Effector memory CD4-positive, alpha-beta T cell (primary cell): ENCODE measurements around the gene ATXN10.
"Not testable (repeated sequence)": the region's sequence is repeated elsewhere in the genome, so short reads cannot be mapped to it uniquely, and the experiment has no call there.

Source experiments
- DNase-seq, 3 donors: peaks; one replicate each; pipeline ENCODE4 v3.0.0-alpha.2; 2020
- H3K27ac ChIP-seq: 2 replicates; pipeline ENCODE4 v1.7.0; 2013; ENCODE audit warnings: mild to moderate bottlenecking, low read length, moderate library complexity; ENCODE audit not compliant: insufficient read depth, poor library complexity, severe bottlenecking
- H3K27me3 ChIP-seq: replicated peaks from 2 replicates; pipeline ENCODE4 v1.7.0; 2013; ENCODE audit warnings: mild to moderate bottlenecking, low read length; ENCODE audit not compliant: insufficient read depth, control insufficient read depth, poor library complexity, severe bottlenecking
- H3K36me3 ChIP-seq: 2 replicates; pipeline ENCODE4 v1.7.0; 2013; ENCODE audit warnings: mild to moderate bottlenecking, low read length, moderate library complexity; ENCODE audit not compliant: control insufficient read depth, insufficient read depth
- H3K4me1 ChIP-seq: 2 replicates; pipeline ENCODE4 v1.7.0; 2013; ENCODE audit warnings: low read length, mild to moderate bottlenecking; ENCODE audit not compliant: control insufficient read depth, insufficient read depth, poor library complexity, severe bottlenecking
- H3K4me3 ChIP-seq: 2 replicates; pipeline ENCODE4 v1.7.0; 2013; ENCODE audit warnings: low read length, low read depth, mild to moderate bottlenecking; ENCODE audit not compliant: insufficient read depth, poor library complexity, severe bottlenecking
- H3K9me3 ChIP-seq: 2 replicates; pipeline ENCODE4 v1.7.0; 2013; ENCODE audit warnings: mild to moderate bottlenecking, low read length, moderate library complexity; ENCODE audit not compliant: control insufficient read depth

Gene ATXN10

DNA sequence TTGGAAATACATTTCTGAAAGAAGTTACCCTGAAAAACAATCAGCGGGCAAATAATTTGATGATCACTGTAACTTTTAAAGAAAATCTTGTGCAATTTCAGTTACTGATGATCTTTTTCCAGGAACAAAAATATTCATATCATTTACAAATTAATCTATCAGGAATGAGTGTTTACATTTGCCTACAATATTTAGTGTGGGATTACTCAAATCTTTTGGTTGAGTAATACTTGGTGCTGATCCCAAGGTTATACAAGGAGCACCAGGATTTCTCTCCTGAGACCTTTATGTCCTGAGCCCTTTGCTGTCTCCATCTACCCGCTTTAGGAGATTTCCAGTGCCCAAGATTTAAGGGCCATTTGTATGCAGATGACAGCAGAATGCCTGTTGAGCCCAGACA is 116.1 kb downstream of the ATXN10 start:
- no peaks in the 10 kb centered on the region for H3K9me3 ChIP-seq
- no peaks in the 10 kb centered on the region for H3K27me3 ChIP-seq
- DNase-seq, result no peak
- H3K4me1 ChIP-seq, result no peaks in the 10 kb centered on the region
- H3K4me3 ChIP-seq, result no peak overlapping the region
- H3K27ac ChIP-seq, result no peak overlapping the region
- no peaks in the 10 kb centered on the region for H3K36me3 ChIP-seq

GRCh38 chr22:45788522-45788921 is 116.9 kb downstream of the ATXN10 start:
- no peak overlapping the region for H3K4me3 ChIP-seq
- no peaks in the 10 kb centered on the region for H3K9me3 ChIP-seq
- no peak for DNase-seq
- H3K27me3 ChIP-seq, result no peaks in the 10 kb centered on the region
- no peak overlapping the region for H3K27ac ChIP-seq
- no peaks in the 10 kb centered on the region for H3K4me1 ChIP-seq
- peaks cover 2% of the 10 kb centered on the region for H3K36me3 ChIP-seq

GRCh38 chr22:45790401-45790800 is 118.8 kb downstream of the ATXN10 start:
- DNase-seq, result no peak
- Histone ChIP-seq H3K4me1 (no peaks in the 10 kb centered on the region), H3K36me3 (peaks cover 7% of the 10 kb centered on the region), H3K9me3 (no peaks in the 10 kb centered on the region), H3K4me3 (no peak overlapping the region), H3K27ac (no peak overlapping the region), H3K27me3 (no peaks in the 10 kb centered on the region)

DNA sequence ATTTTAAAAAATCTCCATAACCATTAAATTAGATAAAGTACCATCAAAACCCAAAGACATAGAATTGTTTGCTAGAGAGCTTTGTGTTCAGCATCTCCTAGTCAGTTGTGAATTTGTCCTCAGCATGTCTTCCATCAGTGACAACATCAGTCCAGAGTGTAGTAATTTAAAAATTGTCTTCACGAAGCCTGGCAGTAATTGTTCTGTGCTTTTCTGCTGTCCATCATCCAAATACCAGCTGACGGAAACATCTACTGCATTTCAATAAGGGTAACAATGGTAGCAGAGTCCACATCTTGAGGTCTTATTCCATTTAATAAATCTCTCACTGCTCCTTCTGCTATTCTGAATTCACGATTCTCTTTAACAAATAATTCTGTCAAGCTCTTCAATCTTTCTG is 121.5 kb downstream of the ATXN10 start:
- DNase-seq, result no peak
- Histone ChIP-seq H3K27me3 (no peaks in the 10 kb centered on the region), H3K36me3 (peaks cover 11% of the 10 kb centered on the region), H3K27ac (no peak overlapping the region), H3K9me3 (no peaks in the 10 kb centered on the region), H3K4me3 (no peak overlapping the region), H3K4me1 (no peaks in the 10 kb centered on the region)

GRCh38 chr22:45793892-45794291 is 122.3 kb downstream of the ATXN10 start:
- peaks cover 11% of the 10 kb centered on the region for H3K36me3 ChIP-seq
- H3K27me3 ChIP-seq, result no peaks in the 10 kb centered on the region
- no peaks in the 10 kb centered on the region for H3K9me3 ChIP-seq
- H3K4me3 ChIP-seq, result no peak overlapping the region
- DNase-seq, result no peak
- H3K4me1 ChIP-seq, result no peaks in the 10 kb centered on the region
- H3K27ac ChIP-seq, result no peak overlapping the region

- not testable (repeated sequence) for H3K4me1 ChIP-seq, H3K9me3 ChIP-seq, H3K27me3 ChIP-seq, H3K4me3 ChIP-seq, H3K27ac ChIP-seq, DNase-seq
- H3K36me3 ChIP-seq, result peaks cover 11% of the 10 kb centered on the region
Observed at GRCh38 chr22:45796009-45796408, 124.4 kb downstream of the ATXN10 start.

DNA sequence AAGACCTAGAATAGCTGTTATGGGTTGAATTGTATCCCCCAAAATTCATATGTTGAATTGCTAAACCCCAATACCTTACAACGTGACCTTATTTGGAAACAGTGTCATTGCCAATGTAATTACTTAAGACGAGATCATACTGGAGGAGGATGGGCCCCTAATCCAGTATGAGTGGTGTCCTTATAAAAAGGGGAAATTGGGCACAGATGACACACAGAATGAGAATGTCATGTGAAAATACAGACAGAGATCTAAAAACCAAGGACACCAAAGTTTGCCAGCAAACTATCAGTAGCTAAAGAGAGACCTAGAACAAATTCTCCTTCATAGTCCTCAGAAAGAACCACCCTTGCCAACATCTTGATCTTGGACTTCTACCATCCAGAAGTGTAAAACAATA is 127.7 kb downstream of the ATXN10 start:
- DNase-seq, result no peak
- peaks cover 4% of the 10 kb centered on the region for H3K36me3 ChIP-seq
- H3K27ac ChIP-seq, result no peak overlapping the region
- no peak overlapping the region for H3K4me3 ChIP-seq
- no peaks in the 10 kb centered on the region for H3K4me1 ChIP-seq
- no peaks in the 10 kb centered on the region for H3K9me3 ChIP-seq
- H3K27me3 ChIP-seq, result no peaks in the 10 kb centered on the region

DNA sequence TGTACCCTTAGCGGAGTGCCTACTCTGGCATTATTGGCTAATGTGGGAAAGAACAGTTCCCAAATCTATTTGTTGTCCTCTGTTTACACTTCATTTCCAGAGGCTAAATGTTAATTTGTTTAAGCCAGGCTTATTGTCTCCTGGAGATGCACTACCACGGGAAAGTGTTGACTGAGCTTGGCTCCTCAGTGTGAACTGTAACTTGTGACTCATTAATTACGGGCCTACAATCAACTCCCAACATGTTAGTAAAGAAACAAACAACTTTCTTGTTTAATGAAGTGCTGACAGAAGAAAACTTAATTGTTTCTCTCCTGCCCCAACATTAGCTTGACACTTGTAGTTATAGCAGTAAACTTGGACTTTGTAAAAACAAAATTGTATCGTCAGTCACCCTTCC is 130.4 kb downstream of the ATXN10 start:
- Histone ChIP-seq H3K27ac (no peak overlapping the region), H3K9me3 (no peaks in the 10 kb centered on the region), H3K36me3 (peaks cover 6% of the 10 kb centered on the region), H3K4me3 (no peak overlapping the region), H3K4me1 (no peaks in the 10 kb centered on the region), H3K27me3 (no peaks in the 10 kb centered on the region)
- no peak for DNase-seq

DNA sequence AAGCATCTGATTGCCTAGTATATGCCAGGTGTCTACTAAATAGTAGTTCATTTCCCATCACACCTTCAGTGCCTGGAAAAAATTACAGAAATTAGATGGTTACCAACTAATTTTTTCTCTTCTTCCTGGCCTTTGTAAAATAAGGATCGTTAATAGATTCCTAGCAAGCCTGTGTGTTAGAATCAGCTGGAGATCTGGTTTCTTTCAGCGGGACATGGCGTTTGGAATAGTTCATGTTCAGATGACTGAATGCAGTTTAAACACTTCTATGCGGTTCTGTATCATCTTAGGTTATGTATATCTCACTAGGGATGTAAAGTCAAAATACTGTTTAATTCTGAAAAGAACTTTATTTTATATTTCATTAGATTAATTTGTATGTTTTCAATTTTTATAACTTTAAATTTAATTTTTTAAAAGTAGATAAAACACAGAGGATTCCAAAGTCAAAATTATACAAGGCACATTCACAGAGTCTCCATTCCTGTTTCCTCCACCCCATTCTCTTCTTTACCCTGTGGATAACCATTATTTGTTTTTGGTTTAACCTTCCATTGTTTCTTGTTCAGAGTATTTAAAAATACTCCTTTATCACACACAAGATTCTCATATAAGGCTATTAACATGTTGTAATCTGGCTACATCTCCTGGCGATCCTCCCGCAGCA is 132.8 kb downstream of the ATXN10 start:
- no peaks in the 10 kb centered on the region for H3K27me3 ChIP-seq
- no peaks in the 10 kb centered on the region for H3K4me1 ChIP-seq
- no peak overlapping the region for H3K4me3 ChIP-seq
- H3K9me3 ChIP-seq, result no peaks in the 10 kb centered on the region
- no peak for DNase-seq
- peaks cover 13% of the 10 kb centered on the region for H3K36me3 ChIP-seq
- H3K27ac ChIP-seq, result no peak overlapping the region

GRCh38 chr22:45804986-45805325 is 133.3 kb downstream of the ATXN10 start:
- H3K36me3 ChIP-seq, result peaks cover 13% of the 10 kb centered on the region
- no peaks in the 10 kb centered on the region for H3K9me3 ChIP-seq
- H3K27ac ChIP-seq, result no peak overlapping the region
- no peaks in the 10 kb centered on the region for H3K27me3 ChIP-seq
- H3K4me1 ChIP-seq, result no peaks in the 10 kb centered on the region
- no peak overlapping the region for H3K4me3 ChIP-seq
- no peak for DNase-seq
